Measurements from ENCODE around the gene EFCAB11.

DNA sequence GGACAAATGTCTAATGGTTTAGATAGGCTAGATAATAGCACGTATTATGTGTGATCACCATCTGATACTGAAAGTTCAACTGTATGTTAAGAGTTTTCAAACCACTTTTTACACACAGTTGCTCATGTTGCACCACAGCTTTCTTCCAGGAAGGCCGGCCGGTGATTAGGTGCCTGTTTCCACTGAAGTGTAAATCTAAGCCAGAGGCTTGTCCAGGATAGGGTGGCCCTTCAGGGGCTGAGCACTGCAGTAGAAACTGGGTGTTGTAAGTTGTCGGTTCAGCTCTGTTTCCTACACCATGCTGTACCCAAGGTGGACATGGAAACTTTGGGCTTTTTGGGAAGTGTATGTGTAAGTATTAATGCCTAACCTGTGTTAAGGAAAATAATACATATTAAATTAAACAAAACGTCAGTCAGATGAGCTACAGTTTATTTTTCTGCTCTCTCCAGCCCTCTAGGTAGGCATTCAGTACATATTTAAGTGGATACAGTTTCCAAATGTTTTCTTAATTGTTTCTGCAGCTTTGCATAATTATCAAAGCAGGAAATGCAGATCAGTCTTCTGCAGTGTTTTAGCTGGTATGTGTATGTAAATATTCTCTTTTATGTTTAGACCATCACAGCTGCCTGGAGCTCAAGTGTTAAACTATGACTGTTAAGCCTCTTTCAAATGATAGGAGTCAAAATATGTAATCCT is 32.1 kb upstream of the EFCAB11 start:
- TF ChIP-seq EP300 (IDR thresholded peaks at IDR 0.05) (no peak), POLR2A (IDR thresholded peaks at IDR 0.05) (no peak)
- TF ChIP-seq, protein P1, sequence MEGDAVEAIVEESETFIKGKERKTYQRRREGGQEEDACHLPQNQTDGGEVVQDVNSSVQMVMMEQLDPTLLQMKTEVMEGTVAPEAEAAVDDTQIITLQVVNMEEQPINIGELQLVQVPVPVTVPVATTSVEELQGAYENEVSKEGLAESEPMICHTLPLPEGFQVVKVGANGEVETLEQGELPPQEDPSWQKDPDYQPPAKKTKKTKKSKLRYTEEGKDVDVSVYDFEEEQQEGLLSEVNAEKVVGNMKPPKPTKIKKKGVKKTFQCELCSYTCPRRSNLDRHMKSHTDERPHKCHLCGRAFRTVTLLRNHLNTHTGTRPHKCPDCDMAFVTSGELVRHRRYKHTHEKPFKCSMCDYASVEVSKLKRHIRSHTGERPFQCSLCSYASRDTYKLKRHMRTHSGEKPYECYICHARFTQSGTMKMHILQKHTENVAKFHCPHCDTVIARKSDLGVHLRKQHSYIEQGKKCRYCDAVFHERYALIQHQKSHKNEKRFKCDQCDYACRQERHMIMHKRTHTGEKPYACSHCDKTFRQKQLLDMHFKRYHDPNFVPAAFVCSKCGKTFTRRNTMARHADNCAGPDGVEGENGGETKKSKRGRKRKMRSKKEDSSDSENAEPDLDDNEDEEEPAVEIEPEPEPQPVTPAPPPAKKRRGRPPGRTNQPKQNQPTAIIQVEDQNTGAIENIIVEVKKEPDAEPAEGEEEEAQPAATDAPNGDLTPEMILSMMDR (IDR thresholded peaks at IDR 0.05), result no peak

All from ovary (tissue), 3 donors.